ENCODE results near the gene KIRREL1. TPM values are rescaled to one million over a fixed set of nuclear protein-coding genes. Genes with fewer than 3 reads are reported as not detected.

The KIRREL1 gene
- total RNA-seq, 1 experiment from 2014 or later = 30.5 TPM

DNA sequence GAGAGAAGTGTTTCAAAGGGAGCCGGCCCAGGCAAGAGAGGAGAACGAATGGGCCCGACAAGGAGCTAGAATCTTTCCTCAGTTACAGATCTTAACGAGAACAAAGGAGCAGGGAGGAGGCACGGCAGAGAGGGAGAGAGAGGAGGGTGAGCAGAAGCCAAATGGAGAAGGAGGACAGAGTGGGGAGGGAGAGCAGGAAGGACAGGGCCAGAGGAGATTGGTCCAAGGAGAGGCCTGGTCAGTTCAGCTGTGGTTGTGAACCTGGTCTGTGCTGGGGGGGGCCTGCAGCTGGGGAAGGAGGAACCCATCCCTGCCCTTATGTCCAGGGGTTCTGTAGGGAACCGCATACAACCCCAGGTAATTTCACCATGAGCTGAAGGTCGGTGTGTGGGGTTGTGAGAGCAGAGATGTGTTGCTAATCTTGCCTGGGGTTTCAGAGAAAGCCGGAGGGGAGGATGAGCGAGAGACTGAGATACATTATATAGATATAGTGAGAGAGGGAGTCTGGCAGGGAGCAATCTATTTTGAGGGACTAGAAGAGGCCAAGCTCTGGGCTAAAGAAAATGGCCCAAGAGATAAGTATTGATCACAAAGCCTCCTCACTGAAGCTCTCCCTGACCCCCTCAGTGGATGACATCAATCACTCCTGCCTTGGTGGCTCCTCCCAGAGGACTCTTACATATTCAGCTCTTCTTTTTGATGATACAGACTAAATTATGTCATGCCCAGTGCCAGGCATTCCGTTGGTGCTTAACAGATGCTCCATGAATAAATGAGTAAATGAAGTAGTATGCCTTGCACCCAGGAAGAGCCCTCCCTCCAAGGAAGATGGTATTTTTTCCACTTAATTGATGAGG, 123.1 kb downstream of the KIRREL1 start:
- Histone ChIP-seq H2BK20ac (ENCODE audit: low read depth, low read length, poor library complexity, severe bottlenecking) (no peak overlapping the region), H2BK15ac (ENCODE audit: low read depth, low read length) (no peak overlapping the region), H4K5ac (ENCODE audit: insufficient read length, low read depth, low read length) (no peak overlapping the region), H2AK5ac (ENCODE audit: insufficient read length, low read length) (no peak overlapping the region), H2AFZ (ENCODE audit: low read length) (peak overlapping the region; percentile 66), H3K4ac (ENCODE audit: low read depth, low read length) (no peak overlapping the region), H3K27ac (ENCODE audit: insufficient read length, low read depth, low read length) (no peak overlapping the region), H3K18ac (ENCODE audit: insufficient read length, low read depth, low read length) (no peak overlapping the region), H3K79me1 (ENCODE audit: insufficient read depth, low read depth, low read length, poor library complexity, severe bottlenecking) (no peaks in the 10 kb centered on the region), H4K20me1 (ENCODE audit: control insufficient read depth, insufficient read depth, insufficient read length) (no peaks in the 10 kb centered on the region), H3K4me2 (ENCODE audit: insufficient read depth, insufficient read length, low read length) (no peak overlapping the region), H3K56ac (ENCODE audit: insufficient read length, low read depth, low read length) (no peak overlapping the region), H3K23me2 (ENCODE audit: insufficient read length, low read depth, low read length, poor library complexity, severe bottlenecking) (no peaks in the 10 kb centered on the region), H3K79me2 (ENCODE audit: insufficient read depth, low read length) (no peaks in the 10 kb centered on the region), H3K9me3 (ENCODE audit: control insufficient read depth, low read depth, low read length) (no peaks in the 10 kb centered on the region), H3K9ac (ENCODE audit: extremely low read depth, insufficient read length, low read length) (no peak overlapping the region), H3K14ac (ENCODE audit: insufficient read depth, low read length) (no peak overlapping the region), H2BK120ac (ENCODE audit: low read depth, low read length, poor library complexity, severe bottlenecking) (no peak overlapping the region), H3K23ac (ENCODE audit: insufficient read length, low read depth, low read length) (no peak overlapping the region), H2BK12ac (ENCODE audit: insufficient read length, low read depth, low read length) (no peak overlapping the region), H3K27me3 (ENCODE audit: insufficient read depth, low read length) (peaks cover 5% of the 10 kb centered on the region; the same call in 1 of the 2 replicates), H4K8ac (replicated peaks; ENCODE audit: insufficient read length, low read depth, low read length) (no peak overlapping the region), H3T11ph (ENCODE audit: low read length) (no peak overlapping the region), H2BK5ac (ENCODE audit: insufficient read length, low read length) (no peak overlapping the region), H4K91ac (ENCODE audit: insufficient read length, low read depth, low read length) (no peak overlapping the region), H3K4me1 (ENCODE audit: insufficient read depth, low read length) (peaks cover 13% of the 10 kb centered on the region; the same call in 1 of the 2 replicates)
- peaks cover 56% of the 10 kb centered on the region in 2 experiments for H3K4me1 Mint-ChIP-seq
- H3K27me3 Mint-ChIP-seq (ENCODE audit: low read depth) = peaks cover 38% of the 10 kb centered on the region
- H3K9me3 Mint-ChIP-seq = no peaks in the 10 kb centered on the region; a peak in 1 of 5 replicates
- DNase-seq = peak; percentile 23
- no peaks in the 10 kb centered on the region; a peak in 2 of 7 replicates for H3K36me3 Mint-ChIP-seq (ENCODE audit: insufficient read depth in 1 of 3, low read depth in 3 of 3)
- no peak overlapping the region for H3K4me3 Mint-ChIP-seq
- WGBS (ENCODE audit: extremely low coverage, insufficient read length, low lambda C conversion rate) = no CpG with 5 or more reads among the region's 10 CpGs
- TF ChIP-seq CTCF (conservative IDR thresholded peaks at IDR 0.05) = no peak
- H3K27ac Mint-ChIP-seq = no peak overlapping the region

Measured in H9 (cell line).